Measurements from ENCODE around the gene TNFAIP8L1.
A peak's percentile ranks its signal among the peaks of the same experiment; 100 is the strongest.

- TF ChIP-seq CTCF (conservative IDR thresholded peaks at IDR 0.05 in 1 of 2, IDR thresholded peaks at IDR 0.05 in 1 of 2; ENCODE audit: extremely low read depth in 1 of 2, insufficient read depth in 1 of 2, low read depth in 1 of 2, low read length in 2 of 2) (peak; percentile 3 to 10), EZH2 (IDR thresholded peaks at IDR 0.05; ENCODE audit: borderline replicate concordance, low read length) (no peak)
Measured at GRCh38 chr19:4690361-4690760, 51.0 kb downstream of the TNFAIP8L1 start.
